Endothelial cell of umbilical vein (primary cell): ENCODE data around the gene CYP46A1. TPM values are rescaled to one million over a fixed set of nuclear protein-coding genes. Genes with fewer than 3 reads are reported as not detected.
"Not testable (repeated sequence)": the region's sequence is repeated elsewhere in the genome, so short reads cannot be mapped to it uniquely, and the experiment has no call there.

Source experiments
- BruUV-seq: library from RNA; stranded (reverse); fragments of 400-500 nt; replicated peaks from 2 replicates; lab custom pipeline; 2021; lab: Mats Ljungman, UMichigan
- CTCF ChIA-PET: fragments of 300-600, 350-600 bp; sonication (Branson Sonifier 250); formaldehyde crosslinking; loops from one replicate; lab custom pipeline; 2021; ENCODE audit warnings: antibody characterized with exemption, inconsistent platforms; lab: Charles Lee
- POLR2A ChIA-PET: fragments of 300-600, 350-600 bp; sonication (Branson Sonifier 250); formaldehyde crosslinking; loops from one replicate; lab custom pipeline; 2021; ENCODE audit warnings: antibody characterized with exemption, inconsistent platforms; lab: Charles Lee
- DNase-seq: peaks from one replicate; pipeline ENCODE4 v3.0.0-alpha.2; 2011; ENCODE audit warnings: low read depth, low spot score
- FAIRE-seq: peaks from 2 replicates; lab custom pipeline; 2011; peaks lifted over from hg19 to GRCh38; lab: Jason Lieb, UNC
- H2AFZ ChIP-seq: 2 replicates; pipeline ENCODE4 v1.6.0; 2012; ENCODE audit warnings: low read depth, low read length, control low read depth, inconsistent platforms
- H3K27ac ChIP-seq: 2 replicates; pipeline ENCODE4 v1.5.1; 2011; ENCODE audit warnings: low read depth, mild to moderate bottlenecking, control low read depth, low read length, moderate library complexity; ENCODE audit not compliant: insufficient read depth
- H3K27me3 ChIP-seq, 2 experiments: 2 replicates each; pipeline versions ENCODE4 v1.6.0 to v1.6.1; 2011; ENCODE audit warnings: low read length in 2 of 2, mixed read lengths in 1 of 2; ENCODE audit not compliant: control insufficient read depth in 2 of 2, insufficient read depth in 2 of 2
- H3K36me3 ChIP-seq, 2 experiments: 2 replicates in 1 of 2; 3 replicates in 1 of 2; pipeline ENCODE4 v1.5.1; 2011; ENCODE audit warnings: low read length in 2 of 2, mild to moderate bottlenecking in 1 of 2, moderate library complexity in 1 of 2; ENCODE audit not compliant: control insufficient read depth in 2 of 2, insufficient read depth in 2 of 2; ENCODE audit errors: extremely low read depth in 1 of 2
- H3K4me1 ChIP-seq: 3 replicates; pipeline ENCODE4 v1.5.1; 2011; ENCODE audit warnings: mild to moderate bottlenecking, low read length; ENCODE audit not compliant: control insufficient read depth, insufficient read depth; ENCODE audit errors: extremely low read depth
- H3K4me2 ChIP-seq: 2 replicates; pipeline ENCODE4 v1.6.1; 2011; ENCODE audit warnings: low read length, control low read depth, mixed read lengths; ENCODE audit not compliant: insufficient read depth
- H3K4me3 ChIP-seq, 3 experiments: fragments of 200-600 bp in 1 of 3; sonication (generic), shearing (Covaris generic) in 1 of 3; replicated peaks in 1 of 3; 2 replicates each; pipeline ENCODE4 v1.5.1; 2011 to 2016; ENCODE audit warnings: control low read depth in 3 of 3, low read length in 3 of 3, mild to moderate bottlenecking in 2 of 3, inconsistent platforms in 1 of 3, low read depth in 1 of 3, moderate library complexity in 1 of 3; ENCODE audit not compliant: insufficient read depth in 1 of 3
- H3K79me2 ChIP-seq: 2 replicates; pipeline ENCODE4 v1.6.0; 2012; ENCODE audit warnings: low read length, inconsistent platforms; ENCODE audit not compliant: control insufficient read depth, insufficient read depth
- H3K9ac ChIP-seq: replicated peaks from 2 replicates; pipeline ENCODE3; 2011; ENCODE audit warnings: low read length, control low read depth; ENCODE audit not compliant: insufficient read depth; ENCODE audit errors: extremely low read depth
- H3K9me1 ChIP-seq: replicated peaks from 3 replicates; pipeline ENCODE4 v1.6.0; 2011; ENCODE audit warnings: mild to moderate bottlenecking, low read length; ENCODE audit not compliant: control insufficient read depth, insufficient read depth; ENCODE audit errors: extremely low read depth
- H3K9me3 ChIP-seq: replicated peaks from 2 replicates; pipeline ENCODE4 v1.5.1; 2012; ENCODE audit warnings: low read length, inconsistent platforms; ENCODE audit not compliant: control insufficient read depth, insufficient read depth
- H4K20me1 ChIP-seq: replicated peaks from 2 replicates; pipeline ENCODE3; 2011; ENCODE audit warnings: mild to moderate bottlenecking, low read length; ENCODE audit not compliant: control insufficient read depth, insufficient read depth; ENCODE audit errors: extremely low read depth
- EZH2 ChIP-seq: IDR thresholded peaks from 2 replicates; pipeline ENCODE4 v1.6.1; 2012; ENCODE audit warnings: borderline replicate concordance, low read depth, mild to moderate bottlenecking, moderate library complexity, low read length, inconsistent platforms; ENCODE audit not compliant: severe bottlenecking
- GATA2 ChIP-seq: IDR thresholded peaks from 2 replicates; pipeline ENCODE4 v1.7.0; 2011; ENCODE audit warnings: low read depth, mild to moderate bottlenecking, moderate library complexity, mixed read lengths, low read length; ENCODE audit not compliant: insufficient read length, insufficient read depth
- JUN ChIP-seq: IDR thresholded peaks from 2 replicates; pipeline ENCODE4 v1.6.1; 2011; ENCODE audit warnings: borderline replicate concordance, low read depth; ENCODE audit not compliant: insufficient read length, insufficient read depth
- MYC ChIP-seq: IDR thresholded peaks from one replicate; pipeline ENCODE4 v1.6.1; 2011; ENCODE audit warnings: mild to moderate bottlenecking, low read depth, low read length
- dilution Hi-C: fragments of 300-500 bp; cut with MboI; formaldehyde crosslinking; loops from one replicate; pipeline ENCODE4 v1.15.0; 2019; ENCODE audit warnings: low sequenced_read_pairs; ENCODE audit not compliant: extremely low pct_ligation_motif_present
- intact Hi-C: fragments of 100-400 bp; cut with micrococcal nuclease; formaldehyde crosslinking; loops from one replicate; pipeline ENCODE4 v1.10.0; 2022
- polyA plus RNA-seq, 4 experiments: library from polyadenylated mRNA; depleted of rRNA in 3 of 4; stranded (reverse) in 3 of 4; unstranded in 1 of 4; fragments of >200 nt; gene quantifications; 2 replicates each; pipeline versions ENCODE4 v1.2.1 to v1.2.3, GENCODE V29; 2011 to 2012; ENCODE audit warnings: missing spikeins in 1 of 4
- total RNA-seq: library from RNA; stranded (reverse); gene quantifications from 2 replicates; pipeline ENCODE4 v1.2.3, GENCODE V29; 2021
- TF ChIP-seq, protein P1 (sequence below): IDR thresholded peaks from 2 replicates; pipeline ENCODE4 v1.6.1; 2011; ENCODE audit not compliant: insufficient read depth, insufficient read length

CYP46A1 gene
- total and polyA plus RNA-seq, 2 donors (not counting 3 experiments of a cell fraction or from before 2014, with no cell fraction given), result 0.03 to 0.24 TPM

DNA sequence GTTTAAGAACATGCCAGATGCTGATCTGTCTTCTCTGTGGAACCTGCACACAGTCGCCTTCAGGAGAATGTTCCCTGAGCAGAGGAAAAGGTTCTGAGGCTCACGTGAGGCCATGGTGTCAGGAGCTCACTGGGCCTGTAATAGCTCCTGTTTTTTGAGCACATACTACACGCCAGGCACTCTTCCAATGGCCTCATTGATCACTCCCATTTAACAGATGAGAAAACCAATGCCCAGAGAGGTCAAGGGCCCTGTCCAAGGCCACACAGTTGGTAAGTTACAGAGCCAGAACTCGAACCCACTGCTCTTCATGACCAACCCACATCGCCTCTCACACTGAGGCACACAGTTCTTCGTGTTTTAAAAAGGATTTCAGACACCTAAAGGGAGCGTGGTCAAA is 46.5 kb upstream of the CYP46A1 start:
- Histone ChIP-seq H3K9ac (no peak overlapping the region), H3K9me3 (no peaks in the 10 kb centered on the region), H3K79me2 (no peaks in the 10 kb centered on the region), H3K4me2 (no peak overlapping the region), H3K36me3 (no peaks in the 10 kb centered on the region), H2AFZ (no peak overlapping the region), H3K27ac (no peak overlapping the region), H3K4me1 (no peaks in the 10 kb centered on the region), H3K4me3 (no peak overlapping the region), H3K9me1 (no peaks in the 10 kb centered on the region), H4K20me1 (no peaks in the 10 kb centered on the region), H3K27me3 (no peaks in the 10 kb centered on the region)
- CTCF ChIA-PET, result interaction anchor here (1.3 kb wide), 1 partner anchor 9 kb away, joined by 3 read pairs; no protein-coding TSS in a partner anchor
- no peak for TF ChIP-seq MYC
- no peak for TF ChIP-seq JUN
- TF ChIP-seq GATA2, result no peak
- TF ChIP-seq, protein P1, sequence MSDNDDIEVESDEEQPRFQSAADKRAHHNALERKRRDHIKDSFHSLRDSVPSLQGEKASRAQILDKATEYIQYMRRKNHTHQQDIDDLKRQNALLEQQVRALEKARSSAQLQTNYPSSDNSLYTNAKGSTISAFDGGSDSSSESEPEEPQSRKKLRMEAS, result no peak
- TF ChIP-seq EZH2, result no peak
- DNase-seq, result no peak
- no peak for FAIRE-seq
- intact Hi-C loops (no loop called here), dilution Hi-C loops (no loop called here)
- BruUV-seq, result no TSS peak
- POLR2A ChIA-PET, result no interaction called here

- H3K4me2 ChIP-seq, H2AFZ ChIP-seq, H4K20me1 ChIP-seq, dilution Hi-C loops, H3K9me1 ChIP-seq, H3K9ac ChIP-seq, H3K79me2 ChIP-seq, H3K27ac ChIP-seq, POLR2A ChIA-PET, CTCF ChIA-PET, intact Hi-C loops, DNase-seq, BruUV-seq, FAIRE-seq, H3K4me3 ChIP-seq, H3K4me1 ChIP-seq, H3K27me3 ChIP-seq, H3K9me3 ChIP-seq, H3K36me3 ChIP-seq: not testable (repeated sequence)
Observed at GRCh38 chr14:99642771-99643170, 41.3 kb upstream of the CYP46A1 start.
